Hepatocyte (in vitro differentiated cells): Measurements from ENCODE around the gene RYK. TPM values are rescaled to one million over a fixed set of nuclear protein-coding genes. Genes with fewer than 3 reads are reported as not detected.

Source experiments
- DNase-seq: peaks from one replicate; pipeline ENCODE4 v3.0.0-alpha.2; 2016; ENCODE audit warnings: low spot score
- H2AFZ ChIP-seq: fragments of 200-600 bp; sonication (generic); 2 replicates; pipeline ENCODE4 v1.6.0; 2016; ENCODE audit warnings: antibody characterized with exemption, mild to moderate bottlenecking
- H3K27ac ChIP-seq: fragments of 200-600 bp; sonication (generic); 2 replicates; pipeline ENCODE4 v1.5.1; 2016; ENCODE audit warnings: mild to moderate bottlenecking
- H3K27me3 ChIP-seq: fragments of 200-600 bp; sonication (generic); 2 replicates; pipeline ENCODE4 v1.6.1; 2016
- H3K36me3 ChIP-seq: fragments of 200-600 bp; sonication (generic); replicated peaks from 2 replicates; pipeline ENCODE4 v1.5.1; 2016; ENCODE audit warnings: low read depth; ENCODE audit not compliant: insufficient read depth
- H3K4me1 ChIP-seq: fragments of 200-600 bp; sonication (generic); 2 replicates; pipeline ENCODE4 v1.5.1; 2016; ENCODE audit warnings: mild to moderate bottlenecking, moderate library complexity; ENCODE audit not compliant: insufficient read depth
- H3K4me2 ChIP-seq: fragments of 200-600 bp; sonication (generic); 2 replicates; pipeline ENCODE4 v1.6.0; 2016
- H3K4me3 ChIP-seq: fragments of 200-600 bp; sonication (generic); 2 replicates; pipeline ENCODE4 v1.5.1; 2016; ENCODE audit warnings: mild to moderate bottlenecking
- H3K79me2 ChIP-seq: fragments of 200-600 bp; sonication (generic); 2 replicates; pipeline ENCODE4 v1.6.0; 2017; ENCODE audit warnings: mild to moderate bottlenecking
- H3K9me2 ChIP-seq: fragments of 200-600 bp; sonication (generic); replicated peaks from 2 replicates; pipeline ENCODE4 v1.6.0; 2017; ENCODE audit warnings: mild to moderate bottlenecking; ENCODE audit not compliant: insufficient read depth
- H3K9me3 ChIP-seq: fragments of 200-600 bp; sonication (generic); 2 replicates; pipeline ENCODE4 v1.5.1; 2016; ENCODE audit warnings: low read depth, mild to moderate bottlenecking
- H4K20me1 ChIP-seq: fragments of 200-600 bp; sonication (generic); 2 replicates; pipeline ENCODE4 v1.6.0; 2016; ENCODE audit warnings: mild to moderate bottlenecking; ENCODE audit not compliant: insufficient read depth, poor library complexity, severe bottlenecking
- CTCF ChIP-seq: fragments of 200-600 bp; sonication (generic); IDR thresholded peaks from 2 replicates; pipeline ENCODE4 v1.5.1; 2016; ENCODE audit warnings: antibody characterized with exemption, mild to moderate bottlenecking; ENCODE audit not compliant: poor library complexity
- EZH2 ChIP-seq: fragments of 200-600 bp; sonication (generic); IDR thresholded peaks from 2 replicates; pipeline ENCODE4 v1.6.1; 2016; ENCODE audit warnings: antibody characterized with exemption, mild to moderate bottlenecking, borderline replicate concordance
- EZH2phosphoT487 ChIP-seq: fragments of 200-600 bp; sonication (generic); IDR thresholded peaks from one replicate; pipeline ENCODE4 v1.6.1; 2018; ENCODE audit warnings: antibody characterized with exemption, mild to moderate bottlenecking, low read depth, moderate library complexity; ENCODE audit not compliant: unreplicated experiment, severe bottlenecking
- whole genome bisulfite sequencing: methylation state at CpG from one replicate; pipeline ENCODE4 v1.1.6; 2016; ENCODE audit warnings: low lambda C conversion rate; ENCODE audit errors: missing lambda C conversion rate; 5-methylcytosine and 5-hydroxymethylcytosine counted together
- polyA plus RNA-seq: library from polyadenylated mRNA; unstranded; fragments of >200 nt; fragmentation: Nextera tagmentation; extraction: Ambion mirVana; gene quantifications from 2 replicates; pipeline ENCODE4 v1.2.1, GENCODE V29; 2016
- total RNA-seq: library from RNA; depleted of rRNA; stranded (reverse); fragments of >200 nt; gene quantifications from 2 replicates; pipeline ENCODE4 v1.2.3, GENCODE V29; 2014

The RYK gene
- total and polyA plus RNA-seq, 2 experiments from 2014 or later: 56.5 to 102 TPM

GRCh38 chr3:134197681-134198261 lies 52.9 kb downstream of the RYK start:
- Histone ChIP-seq H3K9me2 (no peaks in the 10 kb centered on the region), H2AFZ (no peak overlapping the region), H3K4me3 (no peak overlapping the region), H3K4me1 (no peaks in the 10 kb centered on the region), H4K20me1 (no peaks in the 10 kb centered on the region), H3K4me2 (no peak overlapping the region), H3K27me3 (no peaks in the 10 kb centered on the region), H3K36me3 (no peaks in the 10 kb centered on the region), H3K27ac (no peak overlapping the region), H3K79me2 (no peaks in the 10 kb centered on the region), H3K9me3 (no peaks in the 10 kb centered on the region)
- no peak for TF ChIP-seq EZH2
- peak; percentile 76 for TF ChIP-seq CTCF
- no peak for TF ChIP-seq EZH2phosphoT487
- peak; percentile 63 for DNase-seq
- 30% methylated on average over 2 of the region's 2 CpGs for WGBS

GRCh38 chr3:134194247-134194646 lies 56.4 kb downstream of the RYK start:
- H3K27ac ChIP-seq: no peak overlapping the region
- TF ChIP-seq CTCF: no peak
- TF ChIP-seq EZH2: no peak
- no peak for TF ChIP-seq EZH2phosphoT487
- no peak overlapping the region for H3K4me2 ChIP-seq
- WGBS: 87% methylated on average over 2 of the region's 2 CpGs
- H3K79me2 ChIP-seq: peaks cover 7% of the 10 kb centered on the region
- H3K4me1 ChIP-seq: no peaks in the 10 kb centered on the region
- no peaks in the 10 kb centered on the region for H3K9me3 ChIP-seq
- H3K27me3 ChIP-seq: no peaks in the 10 kb centered on the region
- no peaks in the 10 kb centered on the region for H3K36me3 ChIP-seq
- H3K4me3 ChIP-seq: no peak overlapping the region
- no peaks in the 10 kb centered on the region for H3K9me2 ChIP-seq
- H4K20me1 ChIP-seq: peaks cover 1% of the 10 kb centered on the region
- H2AFZ ChIP-seq: no peak overlapping the region
- no peak for DNase-seq

- H3K4me1 ChIP-seq: no peaks in the 10 kb centered on the region
- H3K4me2 ChIP-seq: no peak overlapping the region
- no peak for DNase-seq
- no peaks in the 10 kb centered on the region for H3K36me3 ChIP-seq
- H3K27me3 ChIP-seq: no peaks in the 10 kb centered on the region
- H3K9me3 ChIP-seq: no peaks in the 10 kb centered on the region
- H3K9me2 ChIP-seq: no peaks in the 10 kb centered on the region
- no peak overlapping the region for H3K4me3 ChIP-seq
- 96% methylated on average over 3 of the region's 3 CpGs for WGBS
- TF ChIP-seq EZH2 (no peak), EZH2phosphoT487 (no peak), CTCF (peak; percentile 6)
- H4K20me1 ChIP-seq: peaks cover 2% of the 10 kb centered on the region
- no peak overlapping the region for H3K27ac ChIP-seq
- H3K79me2 ChIP-seq: peaks cover 15% of the 10 kb centered on the region
- H2AFZ ChIP-seq: no peak overlapping the region
Observed at GRCh38 chr3:134190250-134190649, 60.4 kb downstream of the RYK start.
